GM12878 (cell line): ENCODE results near the gene CAMTA1. TPM values are rescaled to one million over a fixed set of nuclear protein-coding genes. Genes with fewer than 3 reads are reported as not detected.

Experiments
- ATAC-seq: fragments of 200-7000 bp; cut with Tn5 transposase; 3 replicates; pipeline ENCODE4 v1.9.1; 2020; ENCODE audit warnings: mild to moderate bottlenecking, moderate library complexity
- BruUV-seq: library from RNA; stranded (reverse); fragments of 400-500 nt; replicated peaks from 2 replicates; lab custom pipeline; 2021; lab: Mats Ljungman, UMichigan
- CTCF ChIA-PET: fragments of 300-600 bp; sonication (Branson Sonifier 250); formaldehyde crosslinking; extraction: SDS; loops from one replicate; lab custom pipeline; 2021; ENCODE audit warnings: inconsistent platforms; lab: Yijun Ruan, JAX
- POLR2A ChIA-PET: fragments of 350-600 bp; formaldehyde crosslinking; extraction: SDS; loops from one replicate; lab custom pipeline; 2021; ENCODE audit warnings: inconsistent platforms; lab: Charles Lee
- RAD21 ChIA-PET: fragments of 300-600 bp; sonication (Branson Sonifier 250); formaldehyde crosslinking; loops from one replicate; lab custom pipeline; 2023; ENCODE audit warnings: antibody characterized with exemption; ENCODE audit not compliant: unreplicated experiment; lab: Charles Lee
- SMC1A ChIA-PET: fragments of 300-600 bp; sonication (Branson Sonifier 250); formaldehyde crosslinking; loops from one replicate; lab custom pipeline; 2023; ENCODE audit not compliant: unreplicated experiment, uncharacterized antibody; lab: Charles Lee
- DNase-seq: peaks from one replicate; pipeline ENCODE4 v3.0.0-alpha.2; 2011; ENCODE audit warnings: low read depth, low spot score
- FAIRE-seq: peaks from 3 replicates; lab custom pipeline; 2011; peaks lifted over from hg19 to GRCh38; lab: Jason Lieb, UNC
- H2AFZ ChIP-seq: 2 replicates; pipeline ENCODE4 v1.6.0; 2011; ENCODE audit warnings: low read depth, low read length, control low read depth; ENCODE audit not compliant: control insufficient read depth
- H3K27ac ChIP-seq: 2 replicates; pipeline ENCODE4 v1.5.1; 2011; ENCODE audit warnings: control low read depth; ENCODE audit not compliant: control insufficient read depth, insufficient read depth
- H3K27me3 ChIP-seq, 2 experiments: replicated peaks in 1 of 2; 2 replicates each; pipeline versions ENCODE4 v1.6.0 to v1.6.1; 2011; ENCODE audit warnings: low read length in 1 of 2; ENCODE audit not compliant: control insufficient read depth in 2 of 2, insufficient read depth in 2 of 2
- H3K36me3 ChIP-seq, 2 experiments: 2 replicates each; pipeline ENCODE4 v1.5.1; 2011; ENCODE audit warnings: low read length in 1 of 2; ENCODE audit not compliant: control insufficient read depth in 2 of 2, insufficient read depth in 2 of 2
- H3K4me1 ChIP-seq: 2 replicates; pipeline ENCODE4 v1.6.1; 2011; ENCODE audit warnings: mild to moderate bottlenecking, low read length, moderate library complexity, mixed read lengths; ENCODE audit not compliant: control insufficient read depth, insufficient read depth
- H3K4me2 ChIP-seq: 2 replicates; pipeline ENCODE4 v1.6.0; 2011; ENCODE audit warnings: control low read depth; ENCODE audit not compliant: control insufficient read depth, insufficient read depth
- H3K4me3 ChIP-seq: fragments of 200-600 bp; sonication (generic); 2 replicates; pipeline ENCODE4 v1.5.1; 2016
- H3K79me2 ChIP-seq: 2 replicates; pipeline ENCODE4 v1.6.0; 2011; ENCODE audit warnings: low read length; ENCODE audit not compliant: control insufficient read depth, insufficient read depth
- H3K9ac ChIP-seq: 2 replicates; pipeline ENCODE4 v1.8.0; 2011; ENCODE audit warnings: low read length, control low read depth, mixed read lengths; ENCODE audit not compliant: control insufficient read depth, insufficient read depth
- H3K9me3 ChIP-seq: replicated peaks from 3 replicates; pipeline ENCODE4 v1.5.1; 2011; ENCODE audit warnings: mild to moderate bottlenecking, low read length; ENCODE audit not compliant: control insufficient read depth, insufficient read depth
- H4K20me1 ChIP-seq: 2 replicates; pipeline ENCODE4 v1.6.0; 2011; ENCODE audit not compliant: control insufficient read depth, insufficient read depth
- HDAC2 ChIP-seq: fragments of 200-600 bp; sonication (generic); IDR thresholded peaks from 2 replicates; pipeline ENCODE4 v1.6.1; 2017
- HSF1 ChIP-seq: fragments of 150-350 bp; IDR thresholded peaks from 2 replicates; pipeline ENCODE4 v1.6.1; 2014; ENCODE audit warnings: mild to moderate bottlenecking, low read depth, low read length
- KAT2A ChIP-seq: conservative IDR thresholded peaks from 2 replicates; pipeline ENCODE4 v1.6.1; 2011; ENCODE audit warnings: low read depth, low read length; ENCODE audit not compliant: control insufficient read depth
- NFYA ChIP-seq: IDR thresholded peaks from 2 replicates; pipeline ENCODE4 v1.6.1; 2011; ENCODE audit warnings: low read depth, mild to moderate bottlenecking, low read length, improper control_type of control experiment, borderline replicate concordance
- PAX5 ChIP-seq: IDR thresholded peaks from 2 replicates; pipeline ENCODE4 v1.6.1; 2011; ENCODE audit warnings: low read depth, low read length, borderline replicate concordance
- RCOR1 ChIP-seq: conservative IDR thresholded peaks from 2 replicates; pipeline ENCODE4 v1.6.1; 2012; ENCODE audit warnings: low read depth, low read length, improper control_type of control experiment
- SP1 ChIP-seq: IDR thresholded peaks from one replicate; pipeline ENCODE4 v1.6.1; 2011; ENCODE audit warnings: low read depth, low read length
- TAF1 ChIP-seq: IDR thresholded peaks from 2 replicates; pipeline ENCODE4 v1.6.1; 2011; ENCODE audit warnings: mild to moderate bottlenecking, low read depth, low read length, borderline replicate concordance
- TCF12 ChIP-seq: IDR thresholded peaks from 2 replicates; pipeline ENCODE4 v1.6.1; 2011; ENCODE audit warnings: low read depth, mild to moderate bottlenecking, low read length
- ZNF207 ChIP-seq: fragments of 450-650 bp; IDR thresholded peaks from 2 replicates; pipeline ENCODE4 v1.6.1; 2014; ENCODE audit warnings: antibody characterized with exemption, mild to moderate bottlenecking, borderline replicate concordance
- WGBS: methylation state at CpG from one replicate; pipeline ENCODE4 v1.1.6; 2016; ENCODE audit warnings: low lambda C conversion rate; ENCODE audit not compliant: insufficient replicate concordance, insufficient coverage; ENCODE audit errors: missing lambda C conversion rate; 5-methylcytosine and 5-hydroxymethylcytosine counted together
- in situ Hi-C: fragments of 300-500 bp; cut with MboI; formaldehyde crosslinking; loops from 9 replicates; pipeline ENCODE4 v1.14.3; 2018; ENCODE audit warnings: mixed read lengths
- intact Hi-C: fragments of 100-400 bp; cut with micrococcal nuclease; formaldehyde crosslinking; loops from one replicate; pipeline ENCODE4 v1.14.2; 2022; ENCODE audit not compliant: unreplicated experiment
- polyA plus RNA-seq, 11 experiments: library from polyadenylated mRNA; depleted of rRNA in 4 of 11; unstranded in 6 of 11; stranded (reverse) in 5 of 11; fragments of >200 nt; fragmentation: Nextera tagmentation in 4 of 11; fragmentation: Illumina TruSeq in 1 of 11; extraction: Ambion mirVana in 4 of 11; extraction: Trizol in 1 of 11; gene quantifications; 1 replicate in 1 of 11; 2 replicates in 10 of 11; pipeline versions ENCODE4 v1.2.1 to v1.2.3, GENCODE V29; 2011 to 2016; ENCODE audit warnings: inconsistent platforms in 2 of 11, missing spikeins in 2 of 11, low read depth in 1 of 11
- total RNA-seq, 4 experiments: library from RNA; depleted of rRNA in 3 of 4; stranded (reverse); fragments of >200 nt in 3 of 4; fragmentation: Illumina TruSeq in 1 of 4; extraction: Trizol in 1 of 4; gene quantifications; 2 replicates each; pipeline versions ENCODE4 v1.2.1 to v1.2.3, GENCODE V29; 2013 to 2021
- TF ChIP-seq, protein P1 (sequence below): fragments of 450-650 bp; IDR thresholded peaks from 2 replicates; pipeline ENCODE4 v1.6.1; 2018; ENCODE audit warnings: borderline replicate concordance, mild to moderate bottlenecking; ENCODE audit not compliant: partially characterized antibody
- TF ChIP-seq, protein P2 (sequence below): IDR thresholded peaks from 2 replicates; pipeline ENCODE4 v1.6.1; 2011; ENCODE audit warnings: low read depth, mild to moderate bottlenecking, low read length, moderate library complexity, borderline replicate concordance; ENCODE audit errors: extremely low read depth

Gene CAMTA1
- total and polyA plus RNA-seq, 10 of the 15 experiments (the other 5 are each of a cell fraction or from before 2014, with no cell fraction given) = 37.7 to 148 (median 76.4) TPM

DNA sequence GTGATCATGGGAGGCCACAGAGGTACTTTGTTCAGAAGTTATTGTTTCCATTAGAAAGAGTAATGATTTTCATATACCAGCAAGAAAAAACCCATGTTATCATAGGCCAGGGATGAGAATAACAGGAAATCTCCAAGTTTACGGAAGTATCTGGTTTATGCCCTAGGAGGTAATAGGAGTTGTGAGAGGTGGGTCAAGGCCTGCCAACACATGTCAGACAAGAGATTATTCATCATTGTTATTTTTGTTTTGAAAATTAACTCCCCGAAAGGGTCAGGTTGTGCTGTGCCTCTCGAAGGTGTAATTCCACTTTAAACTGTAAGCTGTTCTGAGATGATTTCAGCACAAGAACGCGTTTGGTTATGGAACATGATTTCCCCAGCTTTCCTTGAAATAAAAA, 218.4 kb downstream of the CAMTA1 start:
- Histone ChIP-seq H3K4me1 (no peaks in the 10 kb centered on the region), H4K20me1 (no peaks in the 10 kb centered on the region), H3K79me2 (no peaks in the 10 kb centered on the region), H3K4me3 (no peak overlapping the region), H3K36me3 (no peaks in the 10 kb centered on the region), H2AFZ (no peak overlapping the region), H3K9me3 (no peaks in the 10 kb centered on the region), H3K4me2 (no peak overlapping the region), H3K27ac (no peak overlapping the region), H3K9ac (no peak overlapping the region), H3K27me3 (no peaks in the 10 kb centered on the region; a peak in 2 of 4 replicates)
- no TSS peak for BruUV-seq
- ChIA-PET POLR2A (no interaction called here), SMC1A (interaction anchor here (0.6 kb wide), 1 partner anchor 49 kb away, joined by 4 read pairs; no protein-coding TSS in a partner anchor), RAD21 (no interaction called here), CTCF (interaction anchor here (0.9 kb wide), 1 partner anchor 284 kb away, joined by 3 read pairs; no protein-coding TSS in a partner anchor)
- no peak for DNase-seq
- intact Hi-C loops (no loop called here), in situ Hi-C loops (no loop called here)
- no peak for ATAC-seq
- TF ChIP-seq PAX5 = no peak
- no peak for TF ChIP-seq KAT2A
- no peak for TF ChIP-seq NFYA
- TF ChIP-seq HSF1 = no peak
- TF ChIP-seq RCOR1 = no peak
- TF ChIP-seq, protein P1, sequence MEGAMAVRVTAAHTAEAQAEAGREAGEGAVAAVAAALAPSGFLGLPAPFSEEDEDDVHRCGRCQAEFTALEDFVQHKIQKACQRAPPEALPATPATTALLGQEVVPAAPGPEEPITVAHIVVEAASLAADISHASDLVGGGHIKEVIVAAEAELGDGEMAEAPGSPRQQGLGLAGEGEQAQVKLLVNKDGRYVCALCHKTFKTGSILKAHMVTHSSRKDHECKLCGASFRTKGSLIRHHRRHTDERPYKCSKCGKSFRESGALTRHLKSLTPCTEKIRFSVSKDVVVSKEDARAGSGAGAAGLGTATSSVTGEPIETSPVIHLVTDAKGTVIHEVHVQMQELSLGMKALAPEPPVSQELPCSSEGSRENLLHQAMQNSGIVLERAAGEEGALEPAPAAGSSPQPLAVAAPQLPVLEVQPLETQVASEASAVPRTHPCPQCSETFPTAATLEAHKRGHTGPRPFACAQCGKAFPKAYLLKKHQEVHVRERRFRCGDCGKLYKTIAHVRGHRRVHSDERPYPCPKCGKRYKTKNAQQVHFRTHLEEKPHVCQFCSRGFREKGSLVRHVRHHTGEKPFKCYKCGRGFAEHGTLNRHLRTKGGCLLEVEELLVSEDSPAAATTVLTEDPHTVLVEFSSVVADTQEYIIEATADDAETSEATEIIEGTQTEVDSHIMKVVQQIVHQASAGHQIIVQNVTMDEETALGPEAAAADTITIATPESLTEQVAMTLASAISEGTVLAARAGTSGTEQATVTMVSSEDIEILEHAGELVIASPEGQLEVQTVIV = no peak
- TF ChIP-seq, protein P2, sequence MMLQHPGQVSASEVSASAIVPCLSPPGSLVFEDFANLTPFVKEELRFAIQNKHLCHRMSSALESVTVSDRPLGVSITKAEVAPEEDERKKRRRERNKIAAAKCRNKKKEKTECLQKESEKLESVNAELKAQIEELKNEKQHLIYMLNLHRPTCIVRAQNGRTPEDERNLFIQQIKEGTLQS = no peak
- TF ChIP-seq TCF12 = no peak
- TF ChIP-seq TAF1 = no peak
- TF ChIP-seq HDAC2 = no peak
- TF ChIP-seq SP1 = no peak
- TF ChIP-seq ZNF207 = no peak
- FAIRE-seq = no peak
- WGBS = 63% methylated on average over 5 of the region's 5 CpGs
